RWPE2 (cell line): Measurements from ENCODE around the gene NME7.

Experiments
- ATAC-seq: fragments of 200-7000 bp; cut with Tn5 transposase; 3 replicates; pipeline ENCODE4 v1.9.1; 2021; ENCODE audit warnings: low read depth
- DNase-seq: peaks from one replicate; pipeline ENCODE4 v3.0.0-alpha.2; 2020; ENCODE audit warnings: low spot score
- H3K27ac ChIP-seq: fragments of 450-650 bp; 2 replicates; pipeline ENCODE4 v1.5.1; 2017; ENCODE audit warnings: mild to moderate bottlenecking; ENCODE audit not compliant: poor library complexity, severe bottlenecking
- H3K27me3 ChIP-seq: fragments of 250-450 bp; sonication (Bioruptor Pico); 2 replicates; pipeline ENCODE4 v1.5.1; 2021; ENCODE audit warnings: mild to moderate bottlenecking, moderate library complexity; ENCODE audit not compliant: insufficient read depth, poor library complexity, severe bottlenecking
- H3K36me3 ChIP-seq: fragments of 250-450 bp; sonication (Bioruptor Pico); 2 replicates; pipeline ENCODE4 v1.5.1; 2020; ENCODE audit warnings: low read depth, mild to moderate bottlenecking, moderate library complexity
- H3K4me1 ChIP-seq: fragments of 250-450 bp; sonication (Bioruptor Pico); 2 replicates; pipeline ENCODE4 v1.5.1; 2021; ENCODE audit warnings: mild to moderate bottlenecking, moderate library complexity; ENCODE audit not compliant: insufficient read depth, poor library complexity, severe bottlenecking
- H3K4me3 ChIP-seq: fragments of 250-450 bp; sonication (Bioruptor Pico); 2 replicates; pipeline ENCODE4 v1.5.1; 2021; ENCODE audit warnings: mild to moderate bottlenecking, moderate library complexity; ENCODE audit not compliant: severe bottlenecking
- H3K9me3 ChIP-seq: fragments of 250-450 bp; sonication (Bioruptor Pico); 2 replicates; pipeline ENCODE4 v1.5.1; 2021; ENCODE audit warnings: mild to moderate bottlenecking, moderate library complexity; ENCODE audit not compliant: severe bottlenecking
- CTCF ChIP-seq: fragments of 450-650 bp; IDR thresholded peaks from one replicate; pipeline ENCODE4 v1.5.1; 2017; ENCODE audit warnings: mild to moderate bottlenecking, moderate library complexity; ENCODE audit not compliant: poor library complexity, severe bottlenecking

NME7 gene

GRCh38 chr1:169390303-169390702 is 22.7 kb upstream of the NME7 start:
- no peak for DNase-seq
- TF ChIP-seq CTCF, result no peak
- H3K27ac ChIP-seq, result no peak overlapping the region
- no peak for ATAC-seq
- H3K4me1 ChIP-seq, result no peaks in the 10 kb centered on the region
- no peak overlapping the region for H3K4me3 ChIP-seq
- peaks cover 57% of the 10 kb centered on the region for H3K36me3 ChIP-seq
- H3K9me3 ChIP-seq, result no peaks in the 10 kb centered on the region
- no peaks in the 10 kb centered on the region for H3K27me3 ChIP-seq

GRCh38 chr1:169387399-169387798 is 19.8 kb upstream of the NME7 start:
- H3K4me1 ChIP-seq, result no peaks in the 10 kb centered on the region
- H3K27ac ChIP-seq, result no peak overlapping the region
- no peaks in the 10 kb centered on the region for H3K9me3 ChIP-seq
- TF ChIP-seq CTCF, result no peak
- H3K4me3 ChIP-seq, result no peak overlapping the region
- DNase-seq, result no peak
- H3K36me3 ChIP-seq, result peaks cover 75% of the 10 kb centered on the region
- H3K27me3 ChIP-seq, result no peaks in the 10 kb centered on the region
- no peak for ATAC-seq

- DNase-seq (no peak), ATAC-seq (no peak)
- no peaks in the 10 kb centered on the region for H3K27me3 ChIP-seq
- no peak overlapping the region for H3K4me3 ChIP-seq
- no peaks in the 10 kb centered on the region for H3K4me1 ChIP-seq
- no peak for TF ChIP-seq CTCF
- peaks cover 95% of the 10 kb centered on the region for H3K36me3 ChIP-seq
- H3K27ac ChIP-seq, result no peak overlapping the region
- no peaks in the 10 kb centered on the region for H3K9me3 ChIP-seq
These were observed 15.9 kb upstream of the NME7 start for GRCh38 chr1:169383449-169383848.

GRCh38 chr1:169381162-169381561 is 13.6 kb upstream of the NME7 start:
- DNase-seq, result no peak
- Histone ChIP-seq H3K4me1 (no peaks in the 10 kb centered on the region), H3K27me3 (no peaks in the 10 kb centered on the region), H3K36me3 (peaks cover 98% of the 10 kb centered on the region), H3K27ac (no peak overlapping the region), H3K9me3 (no peaks in the 10 kb centered on the region), H3K4me3 (no peak overlapping the region)
- no peak for ATAC-seq
- no peak for TF ChIP-seq CTCF

- Histone ChIP-seq H3K4me1 (peaks cover 11% of the 10 kb centered on the region), H3K9me3 (no peaks in the 10 kb centered on the region), H3K4me3 (no peak overlapping the region), H3K27me3 (no peaks in the 10 kb centered on the region), H3K27ac (no peak overlapping the region), H3K36me3 (peaks cover 68% of the 10 kb centered on the region)
- DNase-seq (no peak), ATAC-seq (no peak)
- TF ChIP-seq CTCF, result no peak
These were observed 3.8 kb upstream of the NME7 start for GRCh38 chr1:169371404-169371803.
